Measurements from ENCODE around the gene NAAA.
"Not testable (repeated sequence)": the region's sequence is repeated elsewhere in the genome, so short reads cannot be mapped to it uniquely, and the experiment has no call there.

Gene NAAA

GRCh38 chr4:75920327-75920726 lies 20.5 kb downstream of the NAAA start:
- in situ Hi-C loops (cut with HindIII; ENCODE audit: low sequenced_read_pairs) = no loop called here

GRCh38 chr4:75919920-75920319 lies 20.9 kb downstream of the NAAA start:
- in situ Hi-C loops (cut with HindIII; ENCODE audit: low sequenced_read_pairs) = no loop called here

- in situ Hi-C loops (cut with HindIII; ENCODE audit: low sequenced_read_pairs) = no loop called here
Measured at GRCh38 chr4:75916091-75916661, 24.6 kb downstream of the NAAA start.

- in situ Hi-C loops (cut with HindIII; ENCODE audit: low sequenced_read_pairs) = no loop called here
Measured at GRCh38 chr4:75912968-75913367, 27.8 kb downstream of the NAAA start.

- in situ Hi-C loops (cut with HindIII; ENCODE audit: low sequenced_read_pairs) = not testable (repeated sequence)
Measured at GRCh38 chr4:75910831-75911230, 30.0 kb downstream of the NAAA start.

- in situ Hi-C loops (cut with HindIII; ENCODE audit: low sequenced_read_pairs) = no loop called here
Measured at GRCh38 chr4:75909405-75909804, 31.4 kb downstream of the NAAA start.

GRCh38 chr4:75908555-75908954 lies 32.3 kb downstream of the NAAA start:
- in situ Hi-C loops (cut with HindIII; ENCODE audit: low sequenced_read_pairs) = no loop called here

GRCh38 chr4:75907966-75908365 lies 32.8 kb downstream of the NAAA start:
- in situ Hi-C loops (cut with HindIII; ENCODE audit: low sequenced_read_pairs) = no loop called here

- in situ Hi-C loops (cut with HindIII; ENCODE audit: low sequenced_read_pairs) = no loop called here
Measured at GRCh38 chr4:75904076-75904475, 36.7 kb downstream of the NAAA start.

- in situ Hi-C loops (cut with HindIII; ENCODE audit: low sequenced_read_pairs) = no loop called here
Measured at GRCh38 chr4:75902352-75902751, 38.5 kb downstream of the NAAA start, which contains the start of gene PPEF2. TSS of gene PPEF2 (minus strand) at chr4:75902452. CDS start at chr4:75896325, 6,127 bp downstream.

- in situ Hi-C loops (cut with HindIII; ENCODE audit: low sequenced_read_pairs) = no loop called here
Measured at GRCh38 chr4:75898536-75898935, 42.3 kb downstream of the NAAA start.

GRCh38 chr4:75895744-75896314 lies 45.0 kb downstream of the NAAA start:
- in situ Hi-C loops (cut with HindIII; ENCODE audit: low sequenced_read_pairs) = no loop called here

GRCh38 chr4:75892508-75892907 lies 48.3 kb downstream of the NAAA start:
- in situ Hi-C loops (cut with HindIII; ENCODE audit: low sequenced_read_pairs) = no loop called here

- in situ Hi-C loops (cut with HindIII; ENCODE audit: low sequenced_read_pairs) = no loop called here
Measured at GRCh38 chr4:75891611-75892010, 49.2 kb downstream of the NAAA start.

- in situ Hi-C loops (cut with HindIII; ENCODE audit: low sequenced_read_pairs) = no loop called here
Measured at GRCh38 chr4:75889537-75890199, 51.1 kb downstream of the NAAA start.

GRCh38 chr4:75886104-75886503 lies 54.7 kb downstream of the NAAA start:
- in situ Hi-C loops (cut with HindIII; ENCODE audit: low sequenced_read_pairs) = no loop called here

- in situ Hi-C loops (cut with HindIII; ENCODE audit: low sequenced_read_pairs) = no loop called here
Measured at GRCh38 chr4:75881476-75881875, 59.3 kb downstream of the NAAA start.

GRCh38 chr4:75880278-75880677 lies 60.5 kb downstream of the NAAA start:
- in situ Hi-C loops (cut with HindIII; ENCODE audit: low sequenced_read_pairs) = no loop called here

GRCh38 chr4:75878246-75878756 lies 62.5 kb downstream of the NAAA start:
- in situ Hi-C loops (cut with HindIII; ENCODE audit: low sequenced_read_pairs) = no loop called here

- in situ Hi-C loops (cut with HindIII; ENCODE audit: low sequenced_read_pairs) = no loop called here
Measured at GRCh38 chr4:75876218-75876617, 64.6 kb downstream of the NAAA start.

- in situ Hi-C loops (cut with HindIII; ENCODE audit: low sequenced_read_pairs) = no loop called here
Measured at GRCh38 chr4:75869100-75869499, 71.7 kb downstream of the NAAA start.

GRCh38 chr4:75867130-75867529 lies 73.7 kb downstream of the NAAA start:
- in situ Hi-C loops (cut with HindIII; ENCODE audit: low sequenced_read_pairs) = no loop called here
